CD1c-positive myeloid dendritic cell (primary cell): Measurements from ENCODE around the gene SLC1A1.
A peak's percentile ranks its signal among the peaks of the same experiment; 100 is the strongest.
"Not testable (repeated sequence)": the region's sequence is repeated elsewhere in the genome, so short reads cannot be mapped to it uniquely, and the experiment has no call there.

ENCODE experiments used
- DNase-seq: peaks from one replicate; pipeline ENCODE4 v3.0.0-alpha.2; 2016; ENCODE audit errors: extremely low spot score

SLC1A1 gene

DNA sequence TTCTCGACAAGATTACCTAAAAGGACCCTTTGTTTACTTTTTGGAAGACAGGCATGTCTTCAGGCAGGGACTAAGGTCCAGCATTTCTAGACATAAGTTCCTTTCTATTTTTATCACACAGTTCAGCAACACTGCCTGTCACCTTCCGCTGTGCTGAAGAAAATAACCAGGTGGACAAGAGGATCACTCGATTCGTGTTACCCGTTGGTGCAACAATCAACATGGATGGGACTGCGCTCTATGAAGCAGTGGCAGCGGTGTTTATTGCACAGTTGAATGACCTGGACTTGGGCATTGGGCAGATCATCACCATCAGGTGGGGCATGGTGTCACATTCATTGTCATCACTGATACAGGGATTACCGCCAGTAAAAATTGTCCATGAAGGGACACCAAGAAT lies 86.2 kb downstream of the SLC1A1 start:
- no peak for DNase-seq

DNA sequence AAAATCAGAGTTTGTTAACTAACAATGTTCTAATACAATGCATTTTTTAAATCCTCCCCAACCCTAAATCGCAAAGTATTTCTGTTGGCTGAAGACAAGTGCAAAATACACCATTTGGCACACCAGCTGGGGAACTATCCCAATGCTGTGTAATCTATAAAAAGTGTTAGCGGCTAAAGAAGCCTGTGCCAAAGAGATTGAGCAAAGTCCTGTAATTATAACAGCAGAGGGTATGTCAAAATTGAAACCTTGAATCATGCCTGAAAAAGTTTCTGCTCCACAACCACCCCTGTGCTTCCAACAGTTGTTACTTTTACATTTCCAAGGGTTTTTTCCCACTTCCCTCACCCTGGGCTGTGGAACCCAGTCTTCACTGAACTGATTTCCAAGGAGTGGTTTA lies 88.7 kb downstream of the SLC1A1 start:
- no peak for DNase-seq

DNA sequence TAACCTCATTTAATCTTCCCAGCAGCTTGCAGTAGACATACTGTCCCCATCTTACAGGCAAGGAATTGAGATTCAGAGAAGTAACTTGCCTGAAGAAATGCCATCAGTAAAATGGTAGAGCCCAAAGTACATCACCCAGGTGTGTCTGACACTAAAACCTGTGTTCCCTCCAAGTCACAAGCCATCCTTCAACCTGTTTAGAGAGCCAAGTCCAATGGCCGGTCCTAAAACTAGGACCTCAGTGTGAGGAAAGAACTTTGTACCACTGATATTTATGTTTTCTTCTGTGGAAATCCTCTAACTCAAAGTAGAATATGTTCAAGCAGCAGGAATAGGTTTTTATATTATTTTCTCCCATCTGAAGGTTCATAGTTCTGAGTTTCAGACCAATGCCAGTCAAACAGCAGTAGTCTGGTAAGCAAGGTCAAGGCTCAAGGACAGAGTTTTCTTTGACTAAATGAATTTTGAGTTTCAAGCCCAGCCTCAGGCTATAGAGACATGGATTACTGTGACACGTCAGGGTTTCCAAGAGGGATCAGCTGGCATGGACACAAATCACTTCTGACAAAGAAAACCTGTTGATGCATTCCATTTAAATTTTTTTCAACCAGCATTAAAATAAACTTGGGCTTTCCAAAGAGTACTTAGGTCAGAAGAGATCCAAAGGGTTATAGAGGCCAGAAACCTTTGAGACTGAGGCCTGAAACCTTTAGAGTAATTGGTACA lies 90.9 kb downstream of the SLC1A1 start:
- DNase-seq: no peak

DNA sequence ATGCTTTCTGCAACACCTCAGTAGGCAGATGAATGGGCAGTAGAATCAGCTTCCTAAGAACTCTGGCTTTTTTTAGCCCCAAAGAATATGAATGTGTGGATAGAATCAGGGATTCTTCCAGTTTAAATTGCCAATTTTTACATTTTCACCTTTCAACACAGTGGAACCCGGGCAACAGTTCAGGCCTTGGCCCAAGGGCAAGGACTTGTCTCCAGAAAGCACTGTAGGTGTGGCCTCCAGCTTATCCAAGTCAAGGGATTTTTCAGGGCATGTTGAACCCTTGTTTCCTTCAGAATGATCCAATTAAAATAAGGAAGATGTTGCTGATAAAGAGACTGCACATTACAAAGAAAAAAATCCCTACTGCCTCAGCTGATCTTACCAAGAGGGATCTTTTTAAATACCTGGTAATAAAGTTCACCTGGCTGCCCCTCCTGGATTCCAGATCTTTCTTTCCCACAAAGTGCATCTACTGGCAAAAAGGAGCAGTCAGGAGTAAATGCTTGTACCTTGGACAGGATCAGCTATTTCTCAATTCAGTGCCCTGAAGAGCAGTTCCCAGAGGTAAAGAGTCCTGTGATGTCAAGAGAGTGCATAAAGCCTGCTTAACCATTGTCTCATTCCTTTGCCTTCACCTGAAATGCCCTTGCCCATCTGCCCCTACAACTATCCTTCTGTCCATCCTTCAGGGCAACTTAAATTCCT lies 91.7 kb downstream of the SLC1A1 start:
- no peak for DNase-seq

DNA sequence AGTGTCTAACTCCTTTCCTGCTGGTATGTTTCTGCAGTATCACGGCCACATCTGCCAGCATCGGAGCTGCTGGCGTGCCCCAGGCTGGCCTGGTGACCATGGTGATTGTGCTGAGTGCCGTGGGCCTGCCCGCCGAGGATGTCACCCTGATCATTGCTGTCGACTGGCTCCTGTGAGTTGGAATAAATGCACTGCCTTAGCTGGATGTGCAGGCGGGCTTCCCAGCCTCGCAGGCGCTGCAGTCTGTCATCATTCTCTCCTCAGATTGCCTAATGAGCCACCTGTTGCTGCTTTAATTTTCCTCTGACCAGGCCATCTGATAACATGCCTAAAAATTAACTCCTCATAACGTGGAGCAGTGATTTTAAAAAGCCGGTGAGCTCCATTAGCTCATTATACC lies 92.7 kb downstream of the SLC1A1 start:
- no peak for DNase-seq

DNA sequence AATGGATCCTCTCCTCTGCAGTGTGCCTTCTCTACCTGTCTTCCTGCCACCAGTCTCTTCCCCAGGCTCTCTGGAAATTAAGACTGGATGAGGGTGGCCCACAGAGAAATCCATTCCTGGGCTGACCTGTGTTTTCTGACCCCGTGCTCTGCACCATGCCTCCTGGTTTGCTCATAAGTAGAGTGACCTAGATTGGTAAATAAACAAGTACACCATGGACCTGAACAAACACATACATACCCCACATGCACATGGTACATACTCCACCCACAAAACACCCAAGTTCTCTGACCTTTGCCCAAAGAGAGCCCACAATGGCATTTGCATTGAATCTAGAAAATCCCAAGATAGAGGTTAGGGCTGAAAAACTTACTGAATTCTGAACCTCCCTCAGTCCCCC lies 94.4 kb downstream of the SLC1A1 start:
- DNase-seq: no peak

DNA sequence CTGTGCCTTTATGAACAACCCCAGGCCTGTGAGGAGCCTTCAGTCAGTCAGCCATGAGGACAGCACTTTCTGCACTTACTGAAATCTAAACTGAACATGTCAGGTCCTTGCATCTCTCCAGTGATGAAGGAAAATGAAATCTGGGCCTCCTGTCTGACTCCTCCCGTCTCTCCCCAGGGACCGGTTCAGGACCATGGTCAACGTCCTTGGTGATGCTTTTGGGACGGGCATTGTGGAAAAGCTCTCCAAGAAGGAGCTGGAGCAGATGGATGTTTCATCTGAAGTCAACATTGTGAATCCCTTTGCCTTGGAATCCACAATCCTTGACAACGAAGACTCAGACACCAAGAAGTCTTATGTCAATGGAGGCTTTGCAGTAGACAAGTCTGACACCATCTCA lies 94.9 kb downstream of the SLC1A1 start:
- DNase-seq: no peak

DNA sequence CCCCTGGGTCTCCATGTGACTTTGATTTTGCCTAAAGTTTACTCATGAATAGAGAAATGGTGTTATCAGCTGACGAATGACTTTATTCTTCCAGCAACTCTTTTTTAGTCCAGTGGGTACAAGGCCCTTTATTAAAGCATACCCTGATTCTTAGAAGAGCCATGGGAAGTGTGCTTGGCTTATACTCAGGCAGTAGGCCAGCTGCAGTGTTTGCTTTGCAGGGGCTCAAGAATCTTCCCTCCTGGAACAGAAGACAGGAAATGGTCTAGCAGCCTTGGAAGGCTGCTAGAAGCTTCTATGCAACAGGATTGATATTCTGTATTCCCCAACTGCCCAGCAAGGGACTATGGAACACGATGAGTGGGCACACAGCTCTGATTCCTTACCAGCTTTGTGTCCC lies 98.5 kb downstream of the SLC1A1 start:
- DNase-seq: no peak

DNA sequence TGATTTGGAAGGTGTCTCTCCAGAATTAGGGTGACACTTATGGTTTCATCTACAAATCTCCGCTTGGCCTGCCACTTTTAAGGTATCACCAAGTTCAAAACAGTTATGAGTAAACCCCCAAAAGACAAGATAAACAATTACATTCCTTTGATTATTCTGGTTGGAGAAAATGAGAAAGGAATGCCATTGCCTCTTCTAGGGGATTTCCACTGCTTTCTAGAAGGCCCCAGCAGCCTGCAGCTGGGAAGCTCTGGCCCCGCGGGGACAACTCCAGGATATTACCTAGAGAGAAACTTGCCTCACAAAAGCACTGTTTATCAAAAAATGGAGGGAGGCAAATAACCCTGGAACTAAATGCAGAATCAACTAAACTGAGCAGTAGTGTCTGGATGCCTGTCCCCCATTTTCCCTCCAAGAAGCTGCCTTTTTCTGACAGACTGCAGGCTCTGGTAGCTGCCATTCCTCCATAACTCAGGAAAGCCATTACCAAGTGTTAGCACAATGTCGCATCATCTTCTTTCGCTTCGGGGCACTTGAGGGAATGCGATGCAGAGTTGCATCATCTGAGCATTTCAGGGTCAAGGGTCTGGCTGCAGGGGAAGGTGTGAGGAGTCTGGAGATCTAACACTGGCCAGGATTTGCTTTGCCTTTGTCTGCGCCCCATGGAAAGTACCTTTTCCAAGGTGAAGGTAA lies 100.3 kb downstream of the SLC1A1 start:
- DNase-seq: no peak

DNA sequence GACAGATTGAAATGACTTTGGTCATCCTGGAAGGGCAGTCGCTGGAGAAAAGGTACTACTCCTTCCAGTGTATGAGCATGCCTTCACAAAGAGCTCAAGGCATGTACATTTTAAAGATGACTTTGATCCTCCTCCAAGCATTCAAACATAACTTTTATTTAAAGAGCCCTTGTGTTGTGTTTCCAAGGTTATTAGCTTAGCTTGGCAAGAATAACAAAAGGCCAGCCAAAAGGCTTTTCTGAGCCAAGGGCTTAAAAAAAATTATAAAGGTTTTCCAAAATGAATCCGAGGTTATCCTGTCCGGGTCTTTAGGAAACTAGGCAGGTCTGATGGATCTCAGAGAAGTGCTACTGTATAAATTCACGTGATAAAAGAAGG lies 100.8 kb downstream of the SLC1A1 start:
- no peak for DNase-seq

DNA sequence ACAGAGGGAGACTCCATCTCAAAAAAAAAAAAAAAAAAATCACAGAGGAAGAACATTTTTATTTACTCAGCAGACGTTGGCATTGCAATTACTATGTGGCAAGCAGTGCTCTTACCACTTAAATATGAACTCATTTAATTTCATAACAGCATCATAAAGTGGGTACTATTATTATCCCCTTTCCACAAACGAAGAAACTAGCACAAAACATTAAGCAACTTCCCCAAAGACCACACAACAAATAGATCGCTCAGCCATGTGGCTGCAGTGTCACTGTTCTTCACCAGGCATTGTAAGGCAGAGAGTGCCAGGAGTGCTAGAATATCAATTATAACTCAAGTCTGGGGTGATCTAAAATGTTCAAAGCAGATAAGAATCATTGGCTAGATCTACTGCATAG lies 102.0 kb downstream of the SLC1A1 start:
- DNase-seq: no peak

DNA sequence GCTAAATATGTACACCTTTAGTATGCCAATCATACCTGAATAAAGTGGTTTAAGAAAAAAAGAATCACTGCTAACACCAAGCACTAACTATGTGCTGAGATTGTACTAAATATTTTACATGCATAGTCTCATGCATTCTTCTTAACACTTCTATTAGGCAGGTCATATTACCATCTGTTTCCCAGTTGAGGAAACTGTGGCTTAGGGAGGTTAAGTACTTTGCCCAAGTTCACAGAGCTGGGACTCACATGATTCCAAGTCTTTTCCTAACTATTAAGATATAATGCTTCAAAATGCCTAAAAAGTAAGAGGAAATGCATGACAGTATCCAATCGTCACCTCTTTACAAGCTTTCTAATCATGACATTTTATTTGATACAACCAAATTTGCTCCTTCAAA lies 102.6 kb downstream of the SLC1A1 start:
- no peak for DNase-seq

DNA sequence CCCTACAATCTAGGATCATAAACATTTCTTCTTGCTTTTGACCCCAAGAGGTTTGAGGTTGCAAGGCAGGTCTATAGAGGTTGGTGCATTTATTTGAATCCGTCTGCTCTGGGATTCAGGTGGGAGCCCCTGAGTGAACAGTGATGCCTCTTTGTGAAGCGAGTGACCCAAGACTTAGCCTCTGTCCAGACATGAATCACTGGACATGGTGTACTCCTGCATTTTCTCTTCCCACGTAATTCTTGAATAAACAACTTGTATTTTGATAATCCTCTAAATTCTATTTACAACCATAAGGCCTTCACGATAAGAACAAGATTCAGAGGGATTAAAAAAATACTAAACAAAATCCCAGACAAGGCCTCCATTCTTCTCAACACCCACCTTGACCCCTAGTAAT lies 104.3 kb downstream of the SLC1A1 start:
- DNase-seq: no peak

DNA sequence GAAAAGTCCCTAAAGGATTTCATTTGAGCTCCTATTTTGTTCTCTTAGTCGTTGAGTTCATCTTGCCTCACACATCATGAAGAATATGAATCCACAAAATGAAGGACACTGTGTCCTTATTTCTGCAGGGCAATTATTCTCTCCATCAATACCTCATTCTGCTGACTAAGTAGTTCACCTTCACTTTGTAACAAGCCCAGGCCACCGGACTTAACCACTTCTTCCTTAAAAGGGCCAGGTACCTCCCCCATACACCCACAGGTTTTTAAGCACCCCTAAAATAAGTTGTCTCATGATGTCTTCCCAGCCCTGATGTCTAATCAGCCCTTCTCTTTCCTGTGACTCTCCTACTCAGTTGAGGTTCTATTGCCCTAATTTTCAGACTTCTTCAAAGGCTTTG lies 104.7 kb downstream of the SLC1A1 start:
- DNase-seq: no peak

DNA sequence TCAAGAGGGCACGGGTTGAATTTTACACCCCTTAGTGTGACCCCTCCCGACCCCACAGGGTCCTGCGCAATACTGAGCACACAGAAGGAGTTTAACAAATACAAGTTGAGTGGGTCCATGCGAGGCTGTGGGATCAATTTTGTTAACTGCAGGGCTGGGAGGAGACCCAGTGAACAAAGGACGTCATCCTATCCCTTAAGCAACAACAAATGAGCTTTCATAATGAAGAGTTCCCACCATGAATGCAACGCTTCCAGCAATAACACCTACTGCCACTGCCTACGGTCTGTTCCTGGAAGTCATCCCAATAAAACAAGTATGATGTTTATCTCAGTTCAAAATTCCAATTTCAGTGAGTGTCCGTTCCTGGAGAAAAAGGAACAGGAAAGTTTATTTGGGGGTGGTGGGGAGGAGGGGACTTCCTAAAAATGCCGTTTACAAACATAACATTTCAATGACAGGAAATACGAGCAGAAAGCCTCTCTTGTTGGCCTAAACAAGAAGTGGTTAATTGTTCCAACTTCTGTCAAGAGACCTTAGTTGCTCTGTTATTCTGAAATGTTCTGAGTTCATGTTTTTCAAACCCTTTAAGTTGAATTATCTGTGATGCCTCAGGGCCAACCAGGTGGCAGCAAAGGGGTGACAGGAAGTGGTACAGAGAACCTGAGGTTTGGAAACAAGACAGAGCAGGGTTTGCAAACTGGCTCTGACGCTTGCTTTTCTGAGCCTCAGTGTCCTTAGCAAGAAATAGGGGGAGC lies 106.1 kb downstream of the SLC1A1 start:
- DNase-seq: peak; percentile 22

DNA sequence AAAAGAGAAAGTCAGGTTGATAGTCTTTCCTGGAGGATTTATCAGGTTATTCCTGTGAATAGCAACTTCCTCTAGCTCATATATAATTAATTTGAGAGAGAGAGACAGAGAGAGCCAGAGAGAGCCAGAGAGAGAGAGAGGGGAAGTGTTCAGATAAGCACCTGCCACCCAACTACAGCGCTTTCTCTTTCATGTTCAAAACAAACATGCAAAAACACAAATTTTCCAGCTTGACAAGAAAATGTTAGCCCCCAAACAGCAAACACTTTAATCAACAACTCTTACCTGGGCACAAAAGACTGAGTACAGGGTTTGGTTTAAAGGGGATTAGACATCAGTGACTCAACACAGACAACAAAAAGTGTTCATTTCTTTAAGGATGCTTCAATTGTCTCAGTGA lies 110.1 kb downstream of the SLC1A1 start:
- no peak for DNase-seq

DNA sequence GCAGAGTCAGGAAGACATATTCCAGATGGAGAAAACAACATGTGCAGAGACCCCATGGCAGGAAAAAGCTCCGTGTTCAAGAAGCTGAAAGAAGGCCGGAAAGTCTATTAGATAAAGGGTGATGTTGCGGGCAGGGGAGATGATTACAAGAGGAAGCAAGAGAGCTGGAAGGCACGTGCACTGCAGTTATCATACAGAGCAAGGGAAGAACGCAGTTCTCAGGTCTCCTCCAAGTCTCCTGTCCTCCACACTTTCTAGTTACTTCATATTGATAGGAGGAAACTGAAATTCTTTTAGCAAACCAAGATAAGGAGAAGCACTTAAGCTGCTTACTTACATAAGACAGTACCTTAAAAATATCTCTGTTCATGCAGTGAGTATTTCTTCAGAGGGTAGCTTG lies 113.6 kb downstream of the SLC1A1 start:
- no peak for DNase-seq

DNA sequence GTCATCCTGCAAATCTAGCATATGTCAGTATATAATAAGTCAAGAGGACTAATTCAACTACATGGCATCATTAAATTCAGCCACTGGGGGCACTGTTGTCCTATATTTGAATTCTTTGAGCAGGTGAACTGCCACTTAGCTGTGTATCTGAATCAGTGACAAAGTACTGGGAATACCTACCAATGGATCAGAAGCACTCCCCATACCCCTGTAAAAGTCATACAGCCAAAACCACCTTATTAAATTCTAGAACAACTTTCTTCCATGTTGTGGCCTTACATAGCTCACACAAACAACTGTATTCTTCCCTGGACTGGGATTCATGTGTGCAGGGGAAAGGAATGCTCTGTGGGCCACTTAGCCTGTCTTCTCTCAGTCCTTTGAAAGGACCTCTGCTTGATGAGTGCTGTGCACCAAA lies 114.4 kb downstream of the SLC1A1 start:
- peak; percentile 73 for DNase-seq

DNA sequence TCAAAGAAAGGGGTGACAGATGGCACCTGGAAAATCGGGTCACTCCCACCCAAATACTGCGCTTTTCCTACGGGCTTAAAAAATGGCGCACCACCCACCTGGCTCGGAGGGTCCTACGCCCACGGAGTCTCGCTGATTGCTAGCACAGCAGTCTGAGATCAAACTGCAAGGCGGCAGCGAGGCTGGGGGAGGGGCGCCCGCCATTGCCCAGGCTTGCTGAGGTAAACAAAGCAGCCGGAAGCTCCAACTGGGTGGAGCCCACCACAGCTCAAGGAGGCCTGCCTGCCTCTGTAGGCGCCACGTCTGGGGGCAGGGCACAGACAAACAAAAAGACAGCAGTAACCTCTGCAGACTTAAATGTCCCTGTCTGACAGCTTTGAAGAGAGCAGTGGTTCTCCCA lies 115.8 kb downstream of the SLC1A1 start:
- not testable (repeated sequence) for DNase-seq

DNA sequence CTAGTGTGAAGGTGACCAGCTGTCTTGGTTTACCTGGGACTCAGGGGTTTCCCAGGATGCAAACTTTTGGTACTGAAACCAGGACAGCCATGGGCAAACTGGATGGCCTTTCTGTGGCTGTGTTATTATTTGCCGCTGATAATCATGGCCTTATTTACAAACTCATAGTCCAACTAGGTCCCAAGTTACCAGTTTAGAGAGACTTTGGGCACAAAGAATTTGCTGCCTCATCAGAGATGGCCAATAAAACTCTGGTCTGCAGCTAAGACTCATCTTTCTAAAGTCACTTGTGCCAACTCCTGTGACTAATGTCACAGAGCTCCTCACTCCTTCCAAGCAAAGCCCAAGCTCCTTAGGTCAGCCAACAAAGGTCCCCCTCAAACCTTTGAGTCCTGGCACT lies 124.4 kb downstream of the SLC1A1 start:
- no peak for DNase-seq

DNA sequence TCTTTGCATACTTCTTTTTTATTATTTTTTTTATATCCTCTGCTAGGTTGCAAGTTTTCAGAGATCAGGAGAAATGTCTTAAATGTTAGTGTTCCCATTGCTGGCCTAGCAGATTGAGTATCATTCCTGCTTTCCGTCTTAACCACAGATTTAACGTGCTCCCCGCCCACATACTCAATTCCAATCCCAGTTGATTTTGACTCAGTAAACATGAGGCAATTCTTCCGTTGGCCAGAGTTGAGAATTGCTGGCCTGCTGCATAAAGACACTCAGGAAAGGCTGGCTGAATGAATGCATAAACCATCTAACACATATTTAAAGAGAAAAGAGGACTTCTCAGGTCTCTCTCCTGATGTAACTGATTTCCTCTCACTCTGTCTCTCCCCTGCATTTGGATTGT lies 125.0 kb downstream of the SLC1A1 start:
- no peak for DNase-seq

DNA sequence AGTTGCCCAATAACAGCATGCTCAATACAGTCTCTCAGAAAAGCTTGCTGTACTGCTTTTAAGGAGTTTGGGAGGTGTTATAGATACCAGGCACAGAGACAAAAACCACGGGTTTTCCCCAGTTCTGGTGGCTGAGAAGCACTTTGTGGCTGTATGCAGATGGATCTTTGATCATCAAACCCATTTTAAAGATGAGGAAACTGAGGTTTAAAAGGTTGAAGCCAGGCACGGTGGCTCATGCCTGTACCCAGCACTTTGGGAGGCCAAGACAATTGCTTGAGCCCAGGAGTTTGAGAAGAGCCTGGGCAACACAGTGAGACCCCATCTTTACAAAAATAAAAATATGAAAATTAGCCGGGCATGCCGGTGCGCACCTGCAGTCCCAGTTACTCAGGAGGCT lies 125.5 kb downstream of the SLC1A1 start:
- DNase-seq: no peak
